AG04449 (cell line): ENCODE measurements around the gene CD300LD.
A peak's percentile ranks its signal among the peaks of the same experiment; 100 is the strongest.

ENCODE experiments used
- CTCF ChIA-PET: fragments of 350-600 bp; formaldehyde crosslinking; extraction: SDS; loops from one replicate; lab custom pipeline; 2021; ENCODE audit warnings: antibody characterized with exemption; lab: Yijun Ruan, JAX
- POLR2A ChIA-PET: fragments of 400-600, 350-600 bp; formaldehyde crosslinking; extraction: SDS; loops from one replicate; lab custom pipeline; 2020; ENCODE audit warnings: antibody characterized with exemption, inconsistent platforms; lab: Yijun Ruan, JAX
- DNase-seq: peaks from one replicate; pipeline ENCODE4 v3.0.0-alpha.2; 2010; ENCODE audit warnings: low read depth, low spot score
- H3K4me3 ChIP-seq: 2 replicates; pipeline ENCODE4 v1.5.1; 2011; ENCODE audit warnings: low read depth, mild to moderate bottlenecking, control low read depth, low read length
- TF ChIP-seq, protein P1 (sequence below): IDR thresholded peaks from one replicate; pipeline ENCODE4 v1.5.1; 2011; ENCODE audit warnings: mild to moderate bottlenecking, moderate library complexity, low read length, control low read depth, inconsistent platforms; ENCODE audit not compliant: insufficient read depth; ENCODE audit errors: missing control alignments

Gene CD300LD

DNA sequence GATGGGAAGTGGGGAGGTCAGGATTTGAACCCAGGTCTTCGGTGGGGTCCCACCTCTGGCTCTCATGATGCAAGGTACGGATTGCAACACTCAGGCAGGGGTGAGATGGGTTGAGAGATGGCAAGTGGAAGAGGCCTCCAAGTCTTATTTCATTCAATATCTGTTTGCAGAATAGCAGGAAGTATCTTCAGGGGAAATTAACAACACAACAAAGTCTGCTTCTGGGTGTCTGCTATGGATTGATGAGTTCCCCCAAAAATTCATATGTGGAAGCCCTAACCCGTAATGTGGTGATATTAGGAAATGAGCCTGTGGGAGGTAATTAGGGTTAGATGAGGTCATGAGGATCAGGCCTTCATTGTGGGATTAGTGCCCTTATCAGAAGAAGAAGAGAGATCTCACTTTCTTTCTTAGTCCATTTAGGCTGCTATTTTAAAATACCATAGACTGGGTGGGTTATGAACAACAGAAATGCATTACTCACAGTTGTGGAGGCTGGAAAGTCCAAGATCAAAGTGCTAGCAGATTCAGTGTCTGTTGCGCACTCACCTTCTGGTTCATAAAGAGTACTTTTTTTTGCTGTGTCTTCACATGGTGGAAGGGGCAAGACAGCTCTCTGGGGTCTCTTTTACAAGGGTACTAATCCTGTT, 20.3 kb downstream of the CD300LD start:
- POLR2A ChIA-PET = no interaction called here
- TF ChIP-seq, protein P1, sequence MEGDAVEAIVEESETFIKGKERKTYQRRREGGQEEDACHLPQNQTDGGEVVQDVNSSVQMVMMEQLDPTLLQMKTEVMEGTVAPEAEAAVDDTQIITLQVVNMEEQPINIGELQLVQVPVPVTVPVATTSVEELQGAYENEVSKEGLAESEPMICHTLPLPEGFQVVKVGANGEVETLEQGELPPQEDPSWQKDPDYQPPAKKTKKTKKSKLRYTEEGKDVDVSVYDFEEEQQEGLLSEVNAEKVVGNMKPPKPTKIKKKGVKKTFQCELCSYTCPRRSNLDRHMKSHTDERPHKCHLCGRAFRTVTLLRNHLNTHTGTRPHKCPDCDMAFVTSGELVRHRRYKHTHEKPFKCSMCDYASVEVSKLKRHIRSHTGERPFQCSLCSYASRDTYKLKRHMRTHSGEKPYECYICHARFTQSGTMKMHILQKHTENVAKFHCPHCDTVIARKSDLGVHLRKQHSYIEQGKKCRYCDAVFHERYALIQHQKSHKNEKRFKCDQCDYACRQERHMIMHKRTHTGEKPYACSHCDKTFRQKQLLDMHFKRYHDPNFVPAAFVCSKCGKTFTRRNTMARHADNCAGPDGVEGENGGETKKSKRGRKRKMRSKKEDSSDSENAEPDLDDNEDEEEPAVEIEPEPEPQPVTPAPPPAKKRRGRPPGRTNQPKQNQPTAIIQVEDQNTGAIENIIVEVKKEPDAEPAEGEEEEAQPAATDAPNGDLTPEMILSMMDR = no peak
- no peak overlapping the region for H3K4me3 ChIP-seq
- CTCF ChIA-PET = no interaction called here
- DNase-seq = no peak

DNA sequence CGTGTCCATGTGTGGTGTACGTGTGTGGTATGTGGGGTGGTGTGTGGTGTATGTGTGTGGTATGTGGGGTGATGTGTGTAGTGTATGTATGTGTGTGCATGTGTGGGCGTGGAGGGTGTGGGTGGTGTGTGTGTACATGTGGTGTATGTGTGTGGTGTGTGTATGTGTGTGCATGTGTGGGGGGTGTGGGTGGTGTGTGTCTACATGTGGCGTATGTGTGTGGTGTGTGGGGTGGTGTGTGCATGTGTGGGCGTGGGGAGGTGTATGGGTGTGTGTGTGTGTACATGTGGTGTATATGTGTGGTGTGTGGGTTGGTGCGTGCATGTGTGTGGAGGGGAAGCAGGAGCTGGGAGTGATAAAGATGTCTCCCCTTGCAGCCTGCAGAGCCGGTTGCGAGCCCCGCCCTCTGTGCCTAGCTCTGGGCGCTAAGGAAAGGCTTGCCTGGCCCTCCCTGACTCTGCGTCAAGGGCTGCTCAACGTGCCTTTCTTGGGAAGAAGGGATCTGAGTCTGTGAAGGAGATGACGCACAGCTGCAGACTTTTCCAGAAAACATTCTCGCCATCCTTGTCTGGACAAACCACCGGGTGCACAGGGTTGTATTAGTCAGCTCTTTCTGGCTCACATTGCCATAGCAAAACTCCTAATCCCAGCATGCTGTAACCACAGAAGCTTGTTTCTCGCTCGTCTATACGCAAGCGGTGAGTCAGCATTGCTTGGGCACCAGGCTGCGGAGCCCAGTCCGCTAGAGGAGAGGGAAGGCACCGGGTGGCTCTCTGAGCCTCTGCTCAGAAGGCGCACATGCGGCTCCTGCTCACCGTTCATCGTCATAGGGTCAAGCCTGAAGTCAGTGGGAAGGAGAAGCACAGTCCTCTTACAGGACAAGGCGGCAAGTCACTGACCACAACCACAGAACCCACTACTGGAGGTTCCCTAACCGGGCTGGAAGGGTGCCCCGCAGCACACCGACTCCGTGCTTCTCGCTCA, 22.8 kb downstream of the CD300LD start:
- TF ChIP-seq, protein P1 = no peak
- H3K4me3 ChIP-seq = no peak overlapping the region
- DNase-seq = peak; percentile 68
- ChIA-PET CTCF (no interaction called here), POLR2A (interaction anchor here (0.7 kb wide), 1 partner anchor 27 kb away, joined by 3 read pairs; no protein-coding TSS in a partner anchor)

DNA sequence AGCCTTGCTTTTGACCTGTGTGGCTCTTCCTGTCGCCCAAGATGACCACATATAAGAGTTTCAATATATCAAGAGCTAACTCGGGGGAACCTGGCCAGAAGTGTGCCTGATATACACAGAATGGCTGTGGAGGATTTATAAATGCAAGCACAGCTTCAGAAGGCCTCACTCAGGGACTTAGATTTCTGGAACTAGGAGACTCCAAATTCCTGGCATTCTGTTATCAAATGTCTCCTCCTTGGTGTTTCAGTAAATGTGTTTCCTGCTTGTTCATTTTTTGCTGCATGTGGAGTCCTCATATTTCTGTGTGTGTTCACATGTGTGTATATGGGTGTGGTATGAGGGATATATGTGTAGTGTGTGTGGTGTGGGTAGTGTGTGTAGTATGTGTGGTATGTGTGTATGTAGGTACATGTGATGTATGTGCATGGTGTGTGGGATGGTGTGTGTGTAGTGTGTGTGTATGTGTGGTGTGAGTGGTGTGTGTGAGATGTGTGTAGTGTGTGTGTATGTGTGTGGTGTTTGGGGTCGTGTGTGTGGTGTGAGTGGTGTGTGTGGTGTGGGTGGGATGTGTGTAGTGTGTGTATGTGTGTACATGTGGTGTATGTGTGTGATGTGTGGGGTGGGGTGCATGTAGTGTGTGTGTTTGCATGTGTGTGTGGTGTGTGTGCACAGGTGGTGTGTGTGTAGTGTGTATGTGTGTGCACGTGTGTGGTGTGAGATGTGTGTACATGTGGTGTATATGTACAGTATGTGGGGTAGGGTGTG, 23.8 kb downstream of the CD300LD start:
- DNase-seq = no peak
- TF ChIP-seq, protein P1 = no peak
- ChIA-PET POLR2A (no interaction called here), CTCF (no interaction called here)
- H3K4me3 ChIP-seq = no peak overlapping the region

DNA sequence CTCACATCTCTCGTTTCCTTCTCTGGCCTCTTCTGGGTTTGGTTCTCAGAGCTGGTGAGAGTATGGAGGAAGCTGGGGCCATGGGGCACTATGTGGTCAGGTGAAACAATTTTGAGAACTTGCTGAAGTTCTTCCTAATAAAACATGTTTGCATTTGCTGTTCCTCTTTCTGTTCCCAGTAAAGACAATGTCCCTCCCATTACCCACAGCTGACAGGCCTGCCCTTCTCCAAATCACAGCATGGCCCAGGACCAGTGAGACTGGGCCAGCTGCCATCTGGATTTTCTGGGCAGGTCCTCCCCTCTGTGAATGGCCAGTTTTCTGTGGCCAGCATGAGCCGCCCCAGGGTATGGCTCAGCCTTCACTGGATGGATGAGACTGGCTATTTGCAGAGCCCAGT, 24.7 kb downstream of the CD300LD start, which contains the start of gene CD300H:
Gene CD300H, minus strand, starts transcription at position 113 of the 400 bp plus-strand sequence.
- ChIA-PET CTCF (no interaction called here), POLR2A (no interaction called here)
- DNase-seq = no peak

DNA sequence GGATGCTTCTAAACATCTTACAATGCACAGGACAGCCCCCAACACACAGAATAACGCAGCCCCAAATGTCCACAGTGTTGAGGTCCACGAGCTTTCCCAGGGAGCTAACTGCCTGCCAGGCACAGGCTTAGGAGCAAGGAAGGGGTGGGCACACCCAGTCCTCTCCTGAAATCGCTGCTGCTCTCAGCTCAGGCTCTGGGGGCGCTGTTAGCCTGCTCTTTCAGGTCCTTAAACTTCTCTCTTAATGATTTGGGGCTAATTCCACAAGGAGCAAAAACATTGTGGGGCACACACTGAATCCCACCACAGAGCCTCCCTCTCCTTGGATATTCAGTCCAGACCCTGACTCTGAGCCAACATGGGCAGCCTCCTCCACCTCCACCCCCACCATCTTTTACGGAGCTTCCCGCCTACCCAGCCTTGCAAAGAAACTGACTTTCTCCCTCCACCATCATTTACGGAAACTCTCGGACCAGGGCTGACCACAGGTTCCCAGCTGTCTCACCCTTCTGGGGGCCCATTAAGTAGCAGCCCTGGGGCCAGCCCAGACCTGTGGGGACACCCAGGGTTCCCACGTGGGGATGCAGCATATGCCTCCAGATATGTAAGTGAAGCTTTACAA, 25.8 kb downstream of the CD300LD start:
- DNase-seq = no peak
- TF ChIP-seq, protein P1 = peak; percentile 36
- no peak overlapping the region for H3K4me3 ChIP-seq
- CTCF ChIA-PET = interaction anchor here (0.9 kb wide), 1 partner anchor 31 kb away, joined by 3 read pairs; no protein-coding TSS in a partner anchor
- POLR2A ChIA-PET = no interaction called here

More for the DNA sequence above, 24.7 kb downstream of the CD300LD start, which contains the start of gene CD300H:
- H3K4me3 ChIP-seq = no peak within 1 kb of the TSS
- TF ChIP-seq, protein P1 = no peak
